ENCODE data around the gene RERG. TPM values are rescaled to one million over a fixed set of nuclear protein-coding genes. Genes with fewer than 3 reads are reported as not detected.
"Not testable (repeated sequence)": the region's sequence is repeated elsewhere in the genome, so short reads cannot be mapped to it uniquely, and the experiment has no call there.

RERG gene
- total RNA-seq, 2 donors from 2014 or later, result not detected

GRCh38 chr12:15115434-15115833, 105.8 kb downstream of the RERG start:
- Mint-ChIP-seq H3K27ac (no peak overlapping the region), H3K4me3 (no peak overlapping the region), H3K27me3 (peaks cover 26% of the 10 kb centered on the region), H3K9me3 (no peaks in the 10 kb centered on the region), H3K36me3 (ENCODE audit: low read depth) (no peaks in the 10 kb centered on the region), H3K4me1 (no peaks in the 10 kb centered on the region)
- ATAC-seq (replicated peaks), result no peak

GRCh38 chr12:15114501-15114900, 106.7 kb downstream of the RERG start:
- H3K36me3 Mint-ChIP-seq (ENCODE audit: low read depth), result no peaks in the 10 kb centered on the region
- peaks cover 26% of the 10 kb centered on the region for H3K27me3 Mint-ChIP-seq
- ATAC-seq (replicated peaks), result no peak
- H3K4me3 Mint-ChIP-seq, result no peak overlapping the region
- H3K27ac Mint-ChIP-seq, result no peak overlapping the region
- H3K9me3 Mint-ChIP-seq, result no peaks in the 10 kb centered on the region
- H3K4me1 Mint-ChIP-seq, result no peaks in the 10 kb centered on the region

- H3K27me3 Mint-ChIP-seq, result no peaks in the 10 kb centered on the region
- H3K36me3 Mint-ChIP-seq (ENCODE audit: low read depth), result no peaks in the 10 kb centered on the region
- H3K9me3 Mint-ChIP-seq, result no peaks in the 10 kb centered on the region
- H3K4me1 Mint-ChIP-seq, result no peaks in the 10 kb centered on the region
- no peak overlapping the region for H3K4me3 Mint-ChIP-seq
- H3K27ac Mint-ChIP-seq, result no peak overlapping the region
- no peak for ATAC-seq (replicated peaks)
These were observed 128.4 kb downstream of the RERG start for GRCh38 chr12:15092826-15093225.

GRCh38 chr12:15090441-15090840, 130.8 kb downstream of the RERG start:
- no peak for ATAC-seq (replicated peaks)
- Mint-ChIP-seq H3K4me1 (no peaks in the 10 kb centered on the region), H3K27me3 (peaks cover 6% of the 10 kb centered on the region), H3K9me3 (no peaks in the 10 kb centered on the region), H3K27ac (no peak overlapping the region), H3K4me3 (no peak overlapping the region), H3K36me3 (ENCODE audit: low read depth) (no peaks in the 10 kb centered on the region)

GRCh38 chr12:15088105-15088504, 133.1 kb downstream of the RERG start:
- Mint-ChIP-seq H3K4me1 (no peaks in the 10 kb centered on the region), H3K27ac (peak overlapping the region; percentile 5), H3K36me3 (ENCODE audit: low read depth) (no peaks in the 10 kb centered on the region), H3K9me3 (no peaks in the 10 kb centered on the region), H3K27me3 (peaks cover 6% of the 10 kb centered on the region), H3K4me3 (no peak overlapping the region)
- ATAC-seq (replicated peaks), result peak; percentile 58

GRCh38 chr12:15077751-15078150, 143.5 kb downstream of the RERG start:
- not testable (repeated sequence) for ATAC-seq (replicated peaks); H3K27me3 Mint-ChIP-seq; H3K27ac Mint-ChIP-seq; H3K4me1 Mint-ChIP-seq; H3K36me3 Mint-ChIP-seq (ENCODE audit: low read depth); H3K9me3 Mint-ChIP-seq
- H3K4me3 Mint-ChIP-seq, result peak overlapping the region; percentile 4

GRCh38 chr12:15074351-15074750, 146.9 kb downstream of the RERG start:
- peaks cover 13% of the 10 kb centered on the region for H3K27me3 Mint-ChIP-seq
- no peaks in the 10 kb centered on the region for H3K36me3 Mint-ChIP-seq (ENCODE audit: low read depth)
- no peaks in the 10 kb centered on the region for H3K9me3 Mint-ChIP-seq
- no peak overlapping the region for H3K4me3 Mint-ChIP-seq
- H3K27ac Mint-ChIP-seq, result no peak overlapping the region
- peaks cover 6% of the 10 kb centered on the region for H3K4me1 Mint-ChIP-seq
- ATAC-seq (replicated peaks), result no peak

GRCh38 chr12:15059123-15059522, 162.1 kb downstream of the RERG start:
- peaks cover 22% of the 10 kb centered on the region for H3K27me3 Mint-ChIP-seq
- ATAC-seq (replicated peaks), result no peak
- H3K4me1 Mint-ChIP-seq, result no peaks in the 10 kb centered on the region
- no peaks in the 10 kb centered on the region for H3K36me3 Mint-ChIP-seq (ENCODE audit: low read depth)
- H3K27ac Mint-ChIP-seq, result no peak overlapping the region
- H3K9me3 Mint-ChIP-seq, result no peaks in the 10 kb centered on the region
- H3K4me3 Mint-ChIP-seq, result no peak overlapping the region

Other genes with a start within 250 kb of the RERG start
- not detected for gene PDE6H, start 248.4 kb downstream of the RERG start, total RNA-seq
- 1 to 10 TPM in 1 of 2 donors, under 1 TPM in 1; 0.37 to 2.3 TPM for gene PTPRO, start 101.1 kb upstream of the RERG start, total RNA-seq